ENCODE data around the gene MICU2.
"Not testable (repeated sequence)": the region's sequence is repeated elsewhere in the genome, so short reads cannot be mapped to it uniquely, and the experiment has no call there.

Gene MICU2

DNA sequence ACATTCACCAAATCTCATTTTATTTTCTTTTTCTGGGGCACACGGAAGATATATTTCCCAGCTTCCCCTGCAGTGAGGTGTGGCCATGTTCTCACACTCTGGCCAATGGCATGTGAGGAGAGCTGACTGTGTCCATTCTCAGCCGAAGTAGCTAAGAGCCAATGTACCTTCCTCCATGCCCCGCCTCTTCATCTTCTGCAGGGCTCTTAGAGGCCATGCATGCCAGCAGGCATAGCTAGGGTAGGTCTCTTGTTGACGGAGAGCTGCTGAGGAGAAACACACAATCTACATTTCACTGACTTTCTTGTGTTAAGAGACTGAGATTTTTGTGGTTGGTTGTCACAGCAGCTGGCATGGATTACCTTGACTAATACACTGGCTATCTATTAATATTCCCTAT is 9.8 kb upstream of the MICU2 start:
- Mint-ChIP-seq H3K4me3 (no peak overlapping the region), H3K4me1 (no peaks in the 10 kb centered on the region), H3K27me3 (peaks cover 12% of the 10 kb centered on the region), H3K9me3 (no peaks in the 10 kb centered on the region), H3K36me3 (ENCODE audit: low read depth) (no peaks in the 10 kb centered on the region), H3K27ac (no peak overlapping the region)
- DNase-seq (no peak), ATAC-seq (no peak)

DNA sequence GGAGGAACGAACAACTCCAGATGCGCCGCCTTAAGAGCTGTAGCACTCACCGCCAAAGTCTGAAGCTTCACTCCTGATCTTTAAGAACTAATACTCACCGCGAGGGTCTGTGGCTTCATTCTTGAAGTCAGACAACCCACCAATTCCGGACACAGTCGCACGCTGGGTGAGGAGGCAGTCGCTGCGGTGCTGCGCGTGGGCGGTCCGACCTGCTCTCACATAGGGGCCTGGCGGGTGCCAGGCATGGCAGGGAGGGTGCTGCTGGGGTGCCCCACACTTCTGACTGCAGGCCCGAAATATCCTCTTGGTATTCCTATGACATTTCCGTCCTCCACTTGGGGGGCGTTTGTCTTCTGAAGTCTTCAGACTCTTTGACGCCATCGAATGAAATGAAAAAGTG is 7.4 kb upstream of the MICU2 start:
- H3K27ac Mint-ChIP-seq: no peak overlapping the region
- H3K36me3 Mint-ChIP-seq (ENCODE audit: low read depth): no peaks in the 10 kb centered on the region
- DNase-seq: no peak
- no peak for ATAC-seq
- H3K4me3 Mint-ChIP-seq: no peak overlapping the region
- no peaks in the 10 kb centered on the region for H3K9me3 Mint-ChIP-seq
- peaks cover 10% of the 10 kb centered on the region for H3K27me3 Mint-ChIP-seq
- no peaks in the 10 kb centered on the region for H3K4me1 Mint-ChIP-seq

DNA sequence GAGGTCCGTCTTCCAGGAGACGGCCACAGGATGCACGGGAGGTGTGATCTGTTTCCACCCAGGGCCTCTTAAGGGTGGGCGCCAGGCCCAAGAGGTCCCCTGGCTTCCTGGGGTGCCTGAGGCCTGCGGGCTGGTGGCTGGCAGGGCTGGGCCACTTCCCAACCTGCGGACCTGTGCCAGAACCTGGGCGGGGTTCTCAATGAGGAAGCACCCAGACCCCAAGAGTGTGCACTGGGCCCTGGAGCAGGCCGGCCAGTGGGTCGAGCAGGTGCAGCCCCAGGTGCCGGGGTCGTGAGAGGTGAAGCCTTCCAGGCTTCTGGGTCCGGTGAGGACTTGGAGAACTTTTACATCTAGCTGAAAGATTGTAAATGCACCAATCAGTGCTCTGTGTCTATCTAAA is 6.7 kb upstream of the MICU2 start:
- no peak overlapping the region for H3K4me3 Mint-ChIP-seq
- no peaks in the 10 kb centered on the region for H3K9me3 Mint-ChIP-seq
- H3K27me3 Mint-ChIP-seq: peaks cover 10% of the 10 kb centered on the region
- no peak overlapping the region for H3K27ac Mint-ChIP-seq
- no peak for ATAC-seq
- no peaks in the 10 kb centered on the region for H3K36me3 Mint-ChIP-seq (ENCODE audit: low read depth)
- DNase-seq: no peak
- no peaks in the 10 kb centered on the region for H3K4me1 Mint-ChIP-seq

DNA sequence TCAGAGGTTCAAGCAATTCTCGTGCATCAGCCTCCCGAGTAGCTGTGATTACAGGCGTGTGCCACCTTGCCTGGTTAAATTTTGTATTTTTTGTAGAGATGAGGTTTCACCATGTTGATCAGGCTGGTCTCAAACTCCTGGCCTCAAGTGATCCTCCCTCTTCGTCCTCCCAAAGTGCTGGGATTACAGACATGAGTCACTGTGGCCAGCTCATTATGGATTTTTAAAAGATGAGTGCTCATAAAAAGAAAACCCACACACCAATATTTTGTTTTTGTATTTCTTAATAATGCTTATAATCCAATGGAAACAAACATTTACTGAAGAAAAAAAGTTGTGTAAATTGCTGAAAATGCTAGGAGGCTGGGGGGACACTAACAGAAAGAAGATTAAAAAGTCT is 5.0 kb upstream of the MICU2 start:
- Mint-ChIP-seq H3K27ac (no peak overlapping the region), H3K27me3 (peaks cover 8% of the 10 kb centered on the region), H3K4me1 (peaks cover 13% of the 10 kb centered on the region), H3K36me3 (ENCODE audit: low read depth) (no peaks in the 10 kb centered on the region), H3K4me3 (no peak overlapping the region), H3K9me3 (no peaks in the 10 kb centered on the region)
- ATAC-seq (no peak), DNase-seq (no peak)

- Mint-ChIP-seq H3K4me3 (no peak overlapping the region), H3K9me3 (no peaks in the 10 kb centered on the region), H3K27ac (no peak overlapping the region), H3K36me3 (ENCODE audit: low read depth) (no peaks in the 10 kb centered on the region), H3K4me1 (peaks cover 20% of the 10 kb centered on the region), H3K27me3 (peaks cover 8% of the 10 kb centered on the region)
- DNase-seq (no peak), ATAC-seq (no peak)
Measured at GRCh38 chr13:21606796-21607195, 2.8 kb upstream of the MICU2 start.

DNA sequence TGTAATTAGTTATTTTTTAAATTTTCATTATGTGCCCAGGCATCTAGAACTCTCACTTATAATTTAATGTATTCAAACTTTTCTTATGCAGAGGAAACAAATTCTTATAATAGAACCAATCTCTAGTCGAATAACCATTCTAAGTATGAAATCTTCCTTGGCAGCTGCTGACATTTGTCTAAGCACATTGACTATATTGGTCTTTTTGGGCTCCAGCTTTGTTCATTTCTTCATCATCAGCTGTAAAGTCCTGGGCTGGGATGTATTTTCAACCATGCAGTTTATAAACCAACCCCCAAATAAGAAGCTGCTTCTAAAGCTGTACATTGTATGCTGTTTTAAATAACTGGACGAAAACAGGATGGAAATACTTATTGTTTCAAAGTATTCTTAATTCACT is 2.3 kb upstream of the MICU2 start:
- Mint-ChIP-seq H3K36me3 (ENCODE audit: low read depth) (peaks cover 4% of the 10 kb centered on the region), H3K27me3 (peaks cover 8% of the 10 kb centered on the region), H3K4me1 (peaks cover 25% of the 10 kb centered on the region), H3K27ac (no peak overlapping the region), H3K9me3 (no peaks in the 10 kb centered on the region), H3K4me3 (no peak overlapping the region)
- ATAC-seq (no peak), DNase-seq (no peak)

- DNase-seq (no peak), ATAC-seq (no peak)
- Mint-ChIP-seq H3K27ac (no peak overlapping the region), H3K4me1 (peaks cover 68% of the 10 kb centered on the region), H3K9me3 (no peaks in the 10 kb centered on the region), H3K27me3 (no peaks in the 10 kb centered on the region), H3K4me3 (no peak overlapping the region), H3K36me3 (ENCODE audit: low read depth) (peaks cover 24% of the 10 kb centered on the region)
Measured at GRCh38 chr13:21596722-21597121, 7.2 kb downstream of the MICU2 start.

GRCh38 chr13:21595546-21595822 is 8.5 kb downstream of the MICU2 start:
- H3K27me3 Mint-ChIP-seq: no peaks in the 10 kb centered on the region
- H3K4me1 Mint-ChIP-seq: peaks cover 71% of the 10 kb centered on the region
- DNase-seq (no peak), ATAC-seq (peak; percentile 28)
- no peak overlapping the region for H3K27ac Mint-ChIP-seq
- H3K36me3 Mint-ChIP-seq (ENCODE audit: low read depth): peaks cover 19% of the 10 kb centered on the region
- no peaks in the 10 kb centered on the region for H3K9me3 Mint-ChIP-seq
- H3K4me3 Mint-ChIP-seq: no peak overlapping the region

- Mint-ChIP-seq H3K36me3 (ENCODE audit: low read depth) (peaks cover 17% of the 10 kb centered on the region), H3K27ac (no peak overlapping the region), H3K9me3 (no peaks in the 10 kb centered on the region), H3K27me3 (no peaks in the 10 kb centered on the region), H3K4me1 (peaks cover 71% of the 10 kb centered on the region), H3K4me3 (no peak overlapping the region)
- DNase-seq (no peak), ATAC-seq (peak; percentile 24)
Measured at GRCh38 chr13:21594715-21595545, 9.0 kb downstream of the MICU2 start.

DNA sequence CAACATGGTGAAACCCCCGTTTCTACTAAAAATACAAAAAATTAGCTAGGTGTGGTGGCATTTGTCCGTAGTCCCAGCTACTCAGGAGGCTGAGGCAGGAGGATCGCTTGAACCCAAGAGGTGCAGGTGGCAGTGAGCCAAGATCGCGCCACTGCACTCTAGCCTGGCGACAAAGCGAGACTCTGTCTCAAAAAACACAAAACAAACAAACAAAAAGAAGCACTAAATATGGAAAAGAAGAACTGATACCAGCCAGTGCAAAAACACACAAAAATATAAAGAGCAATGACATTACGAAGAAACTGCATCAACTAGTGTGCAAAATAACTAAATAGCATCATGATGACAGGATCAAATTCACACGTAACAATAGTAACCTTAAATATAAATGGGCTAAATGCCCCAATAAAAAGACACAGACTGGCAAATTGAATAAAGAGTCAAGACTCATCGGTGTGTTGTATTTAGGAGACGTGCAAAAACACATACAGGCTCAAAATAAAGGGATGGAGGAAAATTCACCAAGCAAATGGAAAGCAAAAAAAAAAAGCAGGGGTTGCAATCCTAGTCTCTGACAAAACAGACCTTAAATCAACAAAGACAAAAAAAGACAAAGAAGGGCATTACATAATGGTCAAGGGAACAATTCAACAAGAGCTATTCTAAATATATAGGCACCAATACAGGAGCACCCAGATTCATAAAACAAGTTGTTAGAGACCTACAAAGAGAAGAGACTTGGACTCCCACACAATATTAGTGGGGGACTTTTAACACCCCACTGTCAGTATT is 13.1 kb downstream of the MICU2 start:
- not testable (repeated sequence) for H3K27me3 Mint-ChIP-seq, ATAC-seq, H3K9me3 Mint-ChIP-seq, H3K27ac Mint-ChIP-seq, H3K4me3 Mint-ChIP-seq, DNase-seq
- peaks cover 72% of the 10 kb centered on the region for H3K4me1 Mint-ChIP-seq
- H3K36me3 Mint-ChIP-seq (ENCODE audit: low read depth): peaks cover 24% of the 10 kb centered on the region

- H3K27ac Mint-ChIP-seq: no peak overlapping the region
- no peak overlapping the region for H3K4me3 Mint-ChIP-seq
- H3K36me3 Mint-ChIP-seq (ENCODE audit: low read depth): peaks cover 24% of the 10 kb centered on the region
- DNase-seq: no peak
- no peaks in the 10 kb centered on the region for H3K27me3 Mint-ChIP-seq
- ATAC-seq: no peak
- peaks cover 66% of the 10 kb centered on the region for H3K4me1 Mint-ChIP-seq
- H3K9me3 Mint-ChIP-seq: no peaks in the 10 kb centered on the region
Measured at GRCh38 chr13:21590231-21590630, 13.7 kb downstream of the MICU2 start.

DNA sequence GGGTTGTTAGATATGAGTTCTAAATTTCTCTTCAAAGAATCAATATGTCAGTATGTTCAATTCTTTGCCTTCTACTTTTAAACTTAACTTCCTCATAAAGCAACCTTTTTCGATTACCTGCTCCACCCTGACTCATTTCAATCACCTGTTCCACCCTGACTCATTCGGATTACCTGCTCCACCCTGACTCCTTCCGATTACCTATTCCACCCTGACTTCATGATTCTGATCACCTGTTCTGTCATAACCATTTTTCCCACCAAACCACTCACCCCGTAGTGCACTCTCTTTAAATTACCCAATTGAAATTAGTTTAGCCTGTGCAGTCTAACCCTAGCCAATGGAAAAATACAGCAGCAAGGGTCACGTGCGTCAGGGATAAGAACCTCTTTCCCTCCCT is 14.5 kb downstream of the MICU2 start:
- not testable (repeated sequence) for H3K27ac Mint-ChIP-seq, H3K27me3 Mint-ChIP-seq, H3K4me3 Mint-ChIP-seq, DNase-seq, H3K9me3 Mint-ChIP-seq, ATAC-seq
- Mint-ChIP-seq H3K4me1 (peaks cover 60% of the 10 kb centered on the region), H3K36me3 (ENCODE audit: low read depth) (peaks cover 26% of the 10 kb centered on the region)

- H3K27ac Mint-ChIP-seq, H3K4me3 Mint-ChIP-seq, DNase-seq, H3K9me3 Mint-ChIP-seq, H3K27me3 Mint-ChIP-seq, ATAC-seq: not testable (repeated sequence)
- H3K36me3 Mint-ChIP-seq (ENCODE audit: low read depth): peaks cover 23% of the 10 kb centered on the region
- H3K4me1 Mint-ChIP-seq: peaks cover 49% of the 10 kb centered on the region
Measured at GRCh38 chr13:21588411-21588810, 15.6 kb downstream of the MICU2 start.

DNA sequence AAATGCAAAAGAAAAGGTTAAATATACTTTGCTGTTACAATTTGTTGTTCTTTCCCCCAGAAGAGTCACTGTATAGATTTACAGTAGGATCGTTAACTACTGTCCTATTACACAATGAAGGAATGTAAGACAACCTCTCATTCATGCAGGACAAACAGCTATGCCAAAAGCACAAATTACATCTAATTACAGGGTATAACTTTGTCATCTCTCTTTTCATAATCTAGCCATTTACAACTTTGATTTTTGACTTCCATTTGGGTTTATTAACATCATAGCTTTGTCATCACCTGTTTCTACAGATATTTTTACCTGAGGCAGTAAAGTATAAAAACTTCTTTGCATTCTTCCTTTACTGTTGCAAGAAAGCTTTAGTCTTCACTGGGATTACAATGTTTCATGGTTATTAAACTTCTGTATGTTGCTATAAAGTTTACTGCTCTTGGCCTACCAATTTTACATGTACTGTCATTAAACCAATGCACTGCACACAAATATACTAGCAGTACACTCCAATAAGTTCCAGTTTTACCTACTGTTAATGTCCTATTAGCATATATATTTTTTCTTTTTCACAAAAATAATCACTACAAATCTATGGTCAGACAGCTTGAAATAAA is 18.9 kb downstream of the MICU2 start:
- Mint-ChIP-seq H3K36me3 (ENCODE audit: low read depth) (peaks cover 29% of the 10 kb centered on the region), H3K27ac (no peak overlapping the region), H3K4me3 (no peak overlapping the region), H3K4me1 (peaks cover 42% of the 10 kb centered on the region), H3K9me3 (peaks cover 15% of the 10 kb centered on the region), H3K27me3 (no peaks in the 10 kb centered on the region)
- no peak for DNase-seq
- ATAC-seq: no peak

DNA sequence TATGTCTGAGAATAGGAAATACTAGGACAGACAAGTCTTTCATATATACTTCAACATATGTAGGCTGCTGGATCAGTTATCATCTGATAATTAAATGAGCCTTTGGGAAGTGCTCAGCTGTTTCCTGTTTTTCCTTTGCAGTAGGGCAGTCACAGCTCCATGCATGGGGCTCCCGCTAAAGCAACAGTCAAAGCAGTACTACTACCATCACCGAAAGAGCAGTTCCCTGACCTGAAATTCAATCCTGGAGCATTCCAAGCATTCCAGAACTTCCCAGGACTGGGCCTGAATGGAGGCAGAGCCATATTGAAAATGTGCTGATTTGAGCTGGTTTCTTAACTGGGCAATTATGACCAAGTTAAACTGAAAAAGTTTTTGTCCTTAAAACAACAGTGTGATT is 20.5 kb downstream of the MICU2 start:
- Mint-ChIP-seq H3K9me3 (peaks cover 15% of the 10 kb centered on the region), H3K36me3 (ENCODE audit: low read depth) (peaks cover 21% of the 10 kb centered on the region), H3K4me3 (no peak overlapping the region), H3K4me1 (peaks cover 36% of the 10 kb centered on the region), H3K27me3 (no peaks in the 10 kb centered on the region), H3K27ac (no peak overlapping the region)
- no peak for DNase-seq
- ATAC-seq: no peak
